Sigmoid colon (tissue), 7 donors: ENCODE data around the gene IQGAP2. TPM values are rescaled to one million over a fixed set of nuclear protein-coding genes. Genes with fewer than 3 reads are reported as not detected.

Experiments used
- DNase-seq: peaks from one replicate; pipeline ENCODE4 v3.0.0-alpha.2; 2019
- H3K27ac ChIP-seq, 4 donors: fragments of 200-600 bp; sonication (generic); one replicate each; pipeline ENCODE4 v1.5.1; 2016 to 2019; ENCODE audit warnings: mild to moderate bottlenecking in 1 of 4
- H3K27me3 ChIP-seq, 3 donors: fragments of 200-600 bp; sonication (generic); one replicate each; pipeline ENCODE4 v1.5.1; 2019; ENCODE audit warnings: mild to moderate bottlenecking in 1 of 3
- H3K36me3 ChIP-seq, 4 donors: fragments of 200-600 bp; sonication (generic); one replicate each; pipeline ENCODE4 v1.5.1; 2016 to 2019
- H3K4me1 ChIP-seq, 4 donors: fragments of 200-600 bp; sonication (generic); one replicate each; pipeline ENCODE4 v1.5.1; 2017 to 2019
- H3K4me3 ChIP-seq, 4 donors: fragments of 200-600 bp; sonication (generic); one replicate each; pipeline ENCODE4 v1.5.1; 2017 to 2019; ENCODE audit warnings: mild to moderate bottlenecking in 2 of 4, moderate library complexity in 1 of 4
- H3K9me3 ChIP-seq, 4 donors: fragments of 200-600 bp in 3 of 4; sonication (generic) in 3 of 4; one replicate each; pipeline versions ENCODE4 v1.5.1 to v1.6.1; 2013 to 2019
- CTCF ChIP-seq, 4 experiments: fragments of 450-650 bp in 3 of 4; fragments of 200-600 bp in 1 of 4; IDR thresholded peaks; one replicate each; pipeline ENCODE4 v1.5.1; 2016 to 2019; ENCODE audit warnings: antibody characterized with exemption in 4 of 4, mild to moderate bottlenecking in 3 of 4, moderate library complexity in 2 of 4
- EP300 ChIP-seq, 4 donors: sonication (generic); formaldehyde crosslinking; IDR thresholded peaks; one replicate each; pipeline ENCODE4 v1.6.1; 2017; ENCODE audit warnings: antibody characterized with exemption in 4 of 4
- POLR2A ChIP-seq, 2 donors: fragments of 450-650 bp; IDR thresholded peaks; one replicate each; pipeline ENCODE4 v1.6.1; 2016; ENCODE audit warnings: antibody characterized with exemption in 2 of 2, mild to moderate bottlenecking in 2 of 2, moderate library complexity in 2 of 2
- POLR2AphosphoS5 ChIP-seq, 4 donors: sonication (generic); formaldehyde crosslinking; IDR thresholded peaks; one replicate each; pipeline ENCODE4 v1.6.1; 2017; ENCODE audit warnings: antibody characterized with exemption in 4 of 4
- WGBS, 2 donors: extraction: QIAGEN DNeasy Blood & Tissue Kit; methylation state at CpG; one replicate each; pipeline ENCODE4 v1.1.7; 2013; 5-methylcytosine and 5-hydroxymethylcytosine counted together
- intact Hi-C: fragments of 100-400 bp; cut with DNase I; formaldehyde crosslinking; loops from one replicate; pipeline ENCODE4 v1.15.1; 2023
- polyA plus RNA-seq, 3 donors: library from polyadenylated mRNA; stranded (reverse); fragments of 200-250 nt; gene quantifications; one replicate each; pipeline ENCODE4 v1.2.3, GENCODE V29; 2013
- total RNA-seq, 4 donors: library from RNA; depleted of rRNA; stranded (reverse); fragments of >200 nt; gene quantifications; one replicate each; pipeline ENCODE4 v1.1.0, GENCODE V29; 2016
- donor health status: healthy with polysubstance abuse.
- donor health status: Bipolar disorder and iron deficiency.
- donor health status: healthy.

Gene IQGAP2
- total and polyA plus RNA-seq, 7 donors = 15.0 to 85.3 (median 24.6) TPM

GRCh38 chr5:76467216-76467615 lies 64.1 kb downstream of the IQGAP2 start:
- TF ChIP-seq POLR2A (IDR thresholded peaks at IDR 0.05) (no peak), CTCF (IDR thresholded peaks at IDR 0.05) (no peak), POLR2AphosphoS5 (IDR thresholded peaks at IDR 0.05) (no peak), EP300 (IDR thresholded peaks at IDR 0.05) (no peak)
- H3K27me3 ChIP-seq = no peaks in the 10 kb centered on the region
- no peaks in the 10 kb centered on the region for H3K4me1 ChIP-seq
- H3K9me3 ChIP-seq = no peaks in the 10 kb centered on the region
- 88 to 93% methylated on average over 1 of the region's 1 CpG for WGBS, 2 donors
- no peak overlapping the region for H3K4me3 ChIP-seq
- no peak for DNase-seq
- no peak overlapping the region for H3K27ac ChIP-seq
- intact Hi-C loops = no loop called here
- no peaks in the 10 kb centered on the region for H3K36me3 ChIP-seq

- TF ChIP-seq POLR2A (IDR thresholded peaks at IDR 0.05) (no peak), POLR2AphosphoS5 (IDR thresholded peaks at IDR 0.05) (no peak), CTCF (IDR thresholded peaks at IDR 0.05) (no peak), EP300 (IDR thresholded peaks at IDR 0.05) (no peak)
- H3K27ac ChIP-seq = no peak overlapping the region
- intact Hi-C loops = no loop called here
- H3K4me3 ChIP-seq = no peak overlapping the region
- H3K27me3 ChIP-seq = no peaks in the 10 kb centered on the region
- WGBS, 2 donors = 91 to 92% methylated on average over 12 of the region's 12 CpGs
- no peaks in the 10 kb centered on the region for H3K4me1 ChIP-seq
- H3K36me3 ChIP-seq = no peaks in the 10 kb centered on the region
- H3K9me3 ChIP-seq = no peaks in the 10 kb centered on the region
- DNase-seq = no peak
Observed at GRCh38 chr5:76468635-76469425, 65.7 kb downstream of the IQGAP2 start.

- WGBS, 2 donors = 85 to 90% methylated on average over 3 of the region's 3 CpGs
- TF ChIP-seq POLR2A (IDR thresholded peaks at IDR 0.05) (no peak), POLR2AphosphoS5 (IDR thresholded peaks at IDR 0.05) (no peak), EP300 (IDR thresholded peaks at IDR 0.05) (no peak), CTCF (IDR thresholded peaks at IDR 0.05) (no peak)
- DNase-seq = no peak
- no peak overlapping the region for H3K4me3 ChIP-seq
- intact Hi-C loops = no loop called here
- no peaks in the 10 kb centered on the region for H3K4me1 ChIP-seq
- H3K27ac ChIP-seq = no peak overlapping the region
- H3K36me3 ChIP-seq = no peaks in the 10 kb centered on the region
- no peaks in the 10 kb centered on the region for H3K9me3 ChIP-seq
- H3K27me3 ChIP-seq = no peaks in the 10 kb centered on the region
Observed at GRCh38 chr5:76469656-76470290, 66.7 kb downstream of the IQGAP2 start.

- no peak for DNase-seq
- Histone ChIP-seq H3K27me3 (no peaks in the 10 kb centered on the region), H3K36me3 (no peaks in the 10 kb centered on the region), H3K4me3 (no peak overlapping the region), H3K4me1 (no peaks in the 10 kb centered on the region), H3K27ac (no peak overlapping the region), H3K9me3 (no peaks in the 10 kb centered on the region)
- TF ChIP-seq POLR2AphosphoS5 (IDR thresholded peaks at IDR 0.05) (no peak), POLR2A (IDR thresholded peaks at IDR 0.05) (no peak), EP300 (IDR thresholded peaks at IDR 0.05) (no peak), CTCF (IDR thresholded peaks at IDR 0.05) (no peak)
- WGBS, 2 donors = 12 to 57% methylated on average over 3 of the region's 3 CpGs
- intact Hi-C loops = no loop called here
Observed at GRCh38 chr5:76470976-76471375, 67.9 kb downstream of the IQGAP2 start.
